Stimulated activated CD4-positive, alpha-beta T cell treated with anti-CD3 and anti-CD28 coated beads, Interleukin-4, amount 100 ng/mL, for 24 hours (primary cell): ENCODE measurements around the gene PRR5.
"Not testable (repeated sequence)": the region's sequence is repeated elsewhere in the genome, so short reads cannot be mapped to it uniquely, and the experiment has no call there.

Experiments
- DNase-seq: peaks from one replicate; pipeline ENCODE4 v3.0.0-alpha.2; 2020

PRR5 gene

DNA sequence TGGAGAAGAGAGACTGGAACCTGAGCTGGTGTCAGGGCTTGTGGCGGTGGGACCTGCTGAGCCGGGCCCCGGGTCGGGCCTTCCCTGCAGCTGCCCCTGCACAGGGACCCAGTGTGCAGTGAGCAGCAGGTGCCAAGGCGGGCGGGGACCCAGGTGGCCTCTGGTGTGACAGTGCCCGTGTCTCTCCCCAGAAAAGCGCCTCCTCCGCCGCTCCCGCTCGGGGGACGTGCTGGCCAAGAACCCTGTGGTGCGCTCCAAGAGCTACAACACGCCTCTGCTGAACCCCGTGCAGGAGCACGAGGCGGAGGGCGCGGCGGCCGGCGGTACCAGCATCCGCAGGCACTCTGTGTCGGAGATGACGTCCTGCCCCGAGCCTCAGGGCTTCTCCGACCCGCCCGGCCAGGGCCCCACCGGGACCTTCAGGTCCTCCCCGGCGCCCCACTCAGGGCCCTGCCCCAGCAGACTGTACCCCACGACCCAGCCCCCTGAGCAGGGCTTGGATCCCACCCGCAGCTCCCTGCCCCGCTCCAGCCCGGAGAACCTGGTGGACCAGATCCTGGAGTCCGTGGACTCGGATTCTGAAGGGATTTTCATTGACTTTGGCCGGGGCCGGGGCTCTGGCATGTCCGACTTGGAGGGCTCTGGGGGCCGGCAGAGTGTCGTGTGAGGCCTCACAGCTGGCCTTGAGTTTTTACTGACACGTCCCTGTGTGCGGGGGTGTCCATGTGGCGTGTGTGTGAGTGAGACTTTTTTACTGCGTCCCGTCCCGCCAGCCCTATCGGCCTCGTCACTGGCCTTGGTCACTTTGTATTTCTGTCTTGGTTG is 34.8 kb downstream of the PRR5 start:
- DNase-seq = no peak

DNA sequence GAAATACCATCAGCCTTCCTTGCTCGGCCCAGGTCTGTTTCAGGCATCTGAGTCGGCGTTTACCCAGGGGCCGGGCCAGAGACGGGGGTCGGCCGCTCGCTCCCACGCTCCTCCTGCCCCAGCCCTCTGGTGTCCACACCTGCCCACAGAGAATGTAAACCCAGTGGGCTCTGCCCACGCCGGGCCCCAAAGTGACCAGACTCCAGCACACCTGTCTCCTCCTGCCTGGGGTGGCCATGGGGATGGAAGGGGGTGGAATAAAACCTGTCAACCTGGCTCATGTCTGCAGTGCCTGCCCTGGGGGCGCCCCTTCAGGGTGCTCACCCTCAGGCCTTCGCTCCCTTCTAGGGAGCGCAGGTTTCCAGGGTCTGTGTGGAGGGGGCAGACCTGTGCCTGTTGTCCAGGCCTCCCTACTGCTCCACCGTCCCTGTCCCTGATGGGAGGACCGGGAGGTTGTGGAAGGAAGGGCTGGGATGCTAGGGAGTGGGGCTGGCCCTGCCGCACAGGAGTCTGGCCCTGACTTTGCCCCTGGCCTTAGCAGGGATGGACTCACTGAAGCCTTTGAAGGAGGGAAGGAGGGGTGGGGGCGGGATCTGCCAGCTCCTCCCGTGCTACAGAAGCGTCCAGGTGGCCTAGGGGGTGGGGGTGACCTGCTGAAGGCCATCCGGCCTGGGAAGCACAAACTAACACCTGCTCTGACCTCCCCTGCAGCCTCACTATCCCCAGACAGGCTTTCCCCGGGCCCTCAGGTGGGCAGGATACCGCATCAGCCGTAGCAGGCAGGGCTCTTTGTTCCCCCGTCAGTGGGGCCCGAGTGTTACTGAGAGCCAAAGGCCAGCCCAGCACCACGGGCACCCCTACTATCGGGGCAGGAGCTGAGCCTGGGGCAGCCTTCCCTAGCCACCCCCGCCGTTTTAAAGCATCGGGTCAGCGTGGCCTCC is 35.7 kb downstream of the PRR5 start:
- no peak for DNase-seq

DNA sequence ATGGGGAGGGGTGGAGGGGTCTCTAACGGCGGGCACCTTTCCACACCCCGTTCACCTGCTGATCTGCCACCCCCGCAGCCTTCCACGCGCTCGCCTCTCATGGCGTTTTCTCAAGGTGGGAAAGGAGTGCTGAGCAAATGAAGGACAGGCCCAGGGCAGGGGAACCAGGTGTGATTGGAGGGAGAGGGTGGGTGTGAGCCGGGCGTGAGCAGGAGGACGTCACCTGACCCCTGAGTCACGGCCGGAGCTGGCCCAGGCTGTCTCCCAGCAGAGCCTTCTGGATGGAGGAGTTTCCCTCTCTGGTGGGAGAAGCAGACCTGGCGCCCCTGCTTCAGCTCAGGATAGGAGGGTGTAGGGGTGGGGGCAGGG is 36.3 kb downstream of the PRR5 start:
- DNase-seq = no peak

DNA sequence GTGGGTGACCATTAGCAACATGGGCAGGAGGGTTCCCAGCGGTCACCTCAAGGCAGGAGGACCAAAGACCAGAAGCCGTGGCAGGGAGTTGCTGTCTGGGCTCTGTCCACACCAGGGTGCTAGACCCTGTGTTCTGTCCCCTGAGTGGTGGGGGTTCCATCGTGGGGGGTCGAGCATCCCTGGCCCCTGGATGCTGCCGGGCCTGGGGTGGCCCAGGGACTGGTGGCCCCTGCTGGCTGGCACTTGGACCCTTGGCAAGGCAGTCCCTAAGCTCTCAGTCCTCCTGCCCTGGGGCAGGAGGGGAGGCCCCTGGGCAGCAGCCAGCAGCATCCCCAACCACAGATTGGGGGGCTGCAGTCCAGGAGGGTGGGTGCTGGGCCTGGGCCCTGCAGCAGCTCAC is 37.0 kb downstream of the PRR5 start:
- DNase-seq = no peak

DNA sequence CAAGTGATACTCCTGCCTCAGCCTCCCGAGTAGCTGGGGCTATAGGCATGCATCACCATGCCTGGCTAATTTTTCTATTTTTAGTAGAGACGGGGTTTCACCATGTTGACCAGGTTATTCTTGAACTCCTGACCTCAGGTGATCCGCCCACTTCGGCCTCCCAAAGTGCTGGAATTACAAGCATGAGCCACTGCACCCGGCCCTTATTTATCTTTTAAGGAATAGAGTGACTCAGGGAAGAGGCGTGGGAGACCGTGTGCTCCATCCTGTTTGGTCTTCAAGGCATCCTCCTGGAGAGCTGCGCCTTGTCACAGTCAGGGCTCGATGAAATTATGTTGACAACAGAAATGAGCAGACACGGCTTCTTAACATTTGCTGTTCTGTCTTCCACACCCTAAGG is 37.7 kb downstream of the PRR5 start:
- not testable (repeated sequence) for DNase-seq

DNA sequence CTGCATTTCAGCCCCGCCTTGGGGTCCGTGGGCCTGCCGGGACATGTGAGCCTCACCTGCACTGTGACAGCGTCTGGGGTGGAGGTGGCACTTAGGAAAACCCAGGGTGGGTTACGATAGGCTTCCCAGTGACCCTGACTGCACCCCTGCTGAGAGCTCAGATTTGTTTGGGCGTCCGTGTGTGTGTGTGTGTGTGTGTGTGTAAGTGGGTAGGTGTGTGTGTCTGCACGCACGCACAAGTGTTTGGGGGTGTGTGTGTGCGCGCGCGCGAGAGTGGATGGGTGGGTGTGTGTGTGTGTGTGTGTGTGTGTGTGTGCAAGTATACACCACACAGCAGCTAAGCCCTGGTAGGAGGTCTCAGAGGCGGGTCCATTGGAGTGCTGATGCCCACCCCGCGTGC is 38.3 kb downstream of the PRR5 start:
- DNase-seq = no peak

DNA sequence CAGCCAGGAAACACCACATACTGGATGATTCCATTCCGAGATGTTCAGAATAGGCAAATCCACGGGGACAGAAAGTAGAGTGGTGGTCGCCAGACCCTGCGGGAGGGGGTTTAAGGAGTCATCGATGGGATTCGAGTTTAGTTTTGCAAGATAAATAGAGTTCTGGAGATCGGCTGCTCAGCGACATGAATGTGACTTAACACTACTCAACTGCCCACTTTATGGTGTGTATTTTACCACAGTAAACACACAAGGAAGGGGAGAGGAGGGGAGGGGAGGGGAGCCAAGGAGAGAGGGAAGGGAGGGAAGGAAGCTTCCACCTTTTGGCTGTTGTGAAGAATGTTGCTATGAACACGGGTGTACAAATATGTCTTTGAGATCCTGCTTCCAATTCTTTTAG is 39.9 kb downstream of the PRR5 start:
- DNase-seq = no peak

DNA sequence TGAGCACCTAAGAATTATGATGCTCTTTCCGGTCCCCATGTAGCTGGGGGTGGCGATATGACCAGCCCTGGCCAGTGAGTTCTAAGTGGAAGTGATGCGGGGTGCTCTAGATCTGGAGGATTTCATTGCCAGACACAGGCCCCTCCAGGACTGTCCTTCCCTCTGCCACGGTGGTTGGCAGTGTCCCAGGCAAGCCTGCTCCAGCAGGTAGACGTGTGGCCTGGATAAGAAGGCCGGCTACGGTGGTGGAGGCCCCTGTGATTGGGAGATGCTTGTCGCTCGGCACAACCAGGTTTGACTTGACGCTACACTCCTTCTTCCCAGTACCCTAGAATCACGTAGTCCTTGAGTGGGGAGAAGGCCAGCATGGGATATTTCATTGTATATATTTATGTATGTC is 41.2 kb downstream of the PRR5 start:
- DNase-seq = no peak

DNA sequence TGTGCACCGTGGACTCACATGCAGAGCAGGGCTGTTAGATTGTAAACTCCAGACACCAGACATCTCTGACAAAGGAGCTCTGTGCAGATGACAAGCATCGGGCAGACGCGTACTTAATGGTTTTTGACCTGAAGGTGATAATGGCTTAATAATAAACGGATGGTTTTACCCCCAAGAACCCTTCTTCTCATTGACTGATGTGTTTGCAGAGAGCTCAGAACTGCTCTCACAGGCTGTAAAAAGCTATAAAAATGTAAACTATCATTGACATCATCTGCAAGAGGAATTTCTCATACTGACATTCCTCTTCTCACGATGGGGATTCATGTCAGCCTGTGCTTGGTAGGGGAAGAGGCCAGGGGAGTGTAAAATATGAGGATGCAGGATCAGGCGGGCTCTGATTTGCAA is 41.8 kb downstream of the PRR5 start:
- DNase-seq = no peak

DNA sequence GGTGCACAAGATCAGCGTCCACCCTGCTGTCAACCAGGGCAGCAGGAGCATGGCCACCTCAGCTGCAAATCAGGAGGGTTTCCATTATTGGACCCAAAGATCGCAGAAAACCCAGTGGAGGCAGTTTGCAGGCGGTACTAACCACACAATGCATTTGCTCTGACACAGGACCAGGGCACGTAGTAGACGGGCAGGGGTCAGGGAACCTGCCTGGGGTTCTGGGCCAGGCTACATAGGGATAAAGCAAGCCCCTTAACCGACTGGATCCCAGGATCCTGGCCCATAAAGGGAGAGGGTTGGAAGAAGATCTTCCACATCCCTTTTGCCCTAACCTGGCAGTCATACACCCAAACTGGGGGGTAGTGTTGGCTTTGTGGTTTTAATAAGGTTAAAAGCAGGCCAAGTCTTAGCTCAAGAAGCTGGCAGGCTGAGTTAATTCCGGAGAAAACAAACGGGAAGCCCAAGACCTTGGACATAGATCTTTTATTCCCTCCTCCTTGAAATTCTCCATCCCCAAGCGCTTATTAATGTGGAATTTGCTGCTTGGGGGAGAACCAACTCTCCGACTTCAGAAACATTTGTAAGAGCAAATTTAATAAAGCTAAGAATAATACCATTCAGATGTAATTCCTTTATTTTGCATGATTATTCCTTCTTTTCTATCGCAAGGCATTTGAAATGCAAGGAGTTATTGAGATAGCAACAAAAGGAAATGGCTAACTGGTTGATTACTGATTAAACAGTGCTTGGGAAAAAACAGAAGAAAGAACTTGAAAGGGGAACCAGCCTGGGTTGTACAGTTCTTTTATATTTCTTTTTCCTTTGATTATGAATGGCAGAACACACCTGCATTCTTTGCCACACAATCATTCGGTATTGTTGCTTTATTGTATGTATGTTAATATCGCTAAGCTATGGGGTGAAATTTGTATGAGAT is 44.1 kb downstream of the PRR5 start:
- no peak for DNase-seq

DNA sequence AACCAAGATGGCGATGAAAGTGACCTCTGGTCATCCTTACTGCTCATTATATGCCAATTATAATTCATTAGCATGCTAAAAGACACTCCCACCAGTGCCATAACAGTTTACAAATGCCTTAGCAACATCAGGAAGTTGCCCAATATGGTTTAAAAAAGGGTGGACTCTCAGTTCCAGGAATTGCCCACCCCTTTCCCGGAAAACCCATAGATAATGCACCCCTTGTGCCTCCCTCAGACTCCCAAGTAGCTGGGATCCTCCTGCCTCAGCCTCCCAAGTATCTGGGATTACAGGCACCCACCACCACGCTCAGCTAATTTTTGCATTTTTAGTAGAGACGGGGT is 45.8 kb downstream of the PRR5 start:
- not testable (repeated sequence) for DNase-seq

DNA sequence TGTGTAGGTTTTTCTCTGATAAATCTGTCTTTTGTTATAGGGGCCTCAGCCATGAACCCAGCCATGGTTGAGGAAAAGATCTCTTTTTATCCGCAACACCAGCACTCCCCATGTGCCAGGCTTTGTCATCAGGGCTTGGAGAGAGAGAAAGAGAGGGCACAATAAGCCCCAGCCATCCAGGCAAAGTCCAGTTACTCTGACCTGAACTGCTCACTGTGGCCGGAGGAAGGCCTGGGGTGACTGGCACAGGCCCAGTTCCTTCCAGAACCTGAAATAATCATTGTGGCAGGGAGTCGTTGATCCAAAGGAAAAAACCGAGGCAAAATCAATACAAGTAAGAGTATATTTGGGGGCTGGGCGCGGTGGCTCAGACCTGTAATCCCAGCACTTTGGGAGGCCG is 46.5 kb downstream of the PRR5 start:
- no peak for DNase-seq

DNA sequence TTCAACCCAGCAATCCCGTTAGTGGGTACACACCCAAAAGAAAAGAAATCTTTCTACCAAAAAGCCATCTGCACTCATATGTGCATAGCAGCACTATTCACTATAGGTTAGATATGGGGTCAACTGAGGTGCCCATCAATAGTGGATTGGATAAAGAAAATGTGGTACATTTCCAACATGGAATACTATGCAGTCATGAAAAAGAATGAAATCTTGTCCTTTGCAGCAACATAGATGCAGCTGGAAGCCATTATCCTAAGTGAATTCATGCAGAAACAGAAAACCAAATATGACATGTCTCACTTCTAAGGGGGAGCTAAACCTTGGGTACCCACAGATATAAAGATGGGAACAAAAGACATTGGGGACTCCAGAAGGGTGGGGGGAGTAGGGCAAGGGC is 48.5 kb downstream of the PRR5 start:
- DNase-seq = no peak

DNA sequence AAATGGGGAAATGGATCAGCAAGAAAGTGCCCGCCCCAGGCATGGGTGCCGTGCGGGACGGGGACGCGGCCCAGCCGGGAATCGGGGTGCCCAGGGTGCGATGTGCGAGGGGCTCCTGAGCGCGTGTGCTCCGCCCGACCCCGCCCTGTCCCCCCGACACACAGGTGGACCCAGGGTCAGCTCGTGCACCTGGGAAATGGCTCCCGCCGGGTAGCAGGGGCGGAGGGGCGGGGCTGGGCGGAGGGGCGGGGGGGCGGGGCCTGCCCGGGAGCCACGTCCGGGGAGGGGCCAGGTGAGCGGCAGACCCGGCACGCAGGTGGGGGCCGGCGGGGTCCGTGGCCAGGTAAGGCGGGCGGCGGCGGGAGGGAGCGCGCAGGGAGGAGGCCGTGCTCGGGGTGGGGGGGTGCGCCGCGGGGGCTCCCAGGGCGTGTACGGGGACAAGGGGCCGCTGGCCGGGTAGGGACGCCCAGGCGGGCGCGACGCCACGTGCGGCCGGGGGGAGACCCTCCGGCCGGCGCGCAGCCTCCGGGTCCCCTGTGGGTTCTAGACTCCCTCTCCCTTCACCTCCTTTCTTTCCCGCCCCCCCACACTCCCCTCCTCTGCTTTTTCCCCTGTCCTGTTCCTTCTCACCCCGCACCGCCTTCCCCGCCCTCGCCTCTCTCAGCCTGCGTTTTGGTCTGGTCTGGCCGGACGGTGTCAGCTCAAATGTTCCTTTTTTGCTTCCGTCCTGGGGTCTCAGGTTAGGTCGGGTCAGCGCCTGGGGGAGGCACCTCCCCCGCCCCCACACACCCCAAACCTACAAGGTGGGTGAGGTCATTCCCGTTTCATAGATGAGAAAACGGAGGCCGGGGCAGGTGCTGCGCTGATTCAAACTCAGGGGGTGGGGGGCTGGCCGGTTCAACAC is 50.5 kb downstream of the PRR5 start, which contains the start of gene ARHGAP8:
Gene ARHGAP8 (plus strand): TSS at position 291 of the 904 bp plus-strand sequence. CDS start 33,953 bp downstream, outside the sequence.
- no peak for DNase-seq

DNA sequence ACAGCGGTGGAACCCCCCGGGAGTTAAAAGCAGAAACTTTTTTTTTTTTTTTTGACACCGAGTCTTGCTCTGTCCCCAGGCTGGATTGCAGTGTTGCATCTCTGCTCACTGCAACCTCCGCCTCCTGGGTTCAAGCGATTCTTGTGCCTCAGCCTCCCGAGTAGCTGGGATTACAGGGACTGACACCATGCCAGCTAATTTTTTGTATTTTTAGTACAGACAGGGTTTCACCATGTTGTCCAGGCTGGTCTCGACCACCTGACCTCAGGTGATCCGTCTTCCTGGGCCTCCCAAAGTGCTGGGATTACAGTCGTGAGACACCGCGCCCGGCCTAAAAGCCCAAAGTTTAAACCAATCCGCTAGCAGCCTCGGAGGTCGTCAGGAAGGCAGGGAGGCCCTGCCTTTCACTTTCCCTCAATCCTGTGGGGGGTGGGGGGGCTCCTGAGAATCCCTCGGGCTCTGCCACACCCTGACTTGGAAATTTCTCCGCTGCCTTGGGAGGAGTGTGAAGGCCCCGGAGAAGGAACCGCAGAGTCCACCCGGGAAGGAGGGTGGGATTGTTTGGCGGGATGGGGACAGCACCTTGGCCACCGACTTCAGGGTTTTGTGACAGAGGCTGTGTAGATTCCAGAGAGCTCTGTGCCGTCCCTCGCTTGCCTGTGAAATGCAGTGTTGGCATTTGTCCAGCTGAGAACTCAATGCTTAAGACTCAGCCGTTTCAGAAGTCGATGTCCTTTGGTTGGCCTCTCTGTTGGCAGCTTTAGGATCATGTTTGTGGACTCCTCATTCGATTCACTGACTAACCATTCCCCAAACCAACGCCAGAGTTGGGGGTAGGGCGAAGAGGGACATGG is 51.4 kb downstream of the PRR5 start:
- no peak for DNase-seq

DNA sequence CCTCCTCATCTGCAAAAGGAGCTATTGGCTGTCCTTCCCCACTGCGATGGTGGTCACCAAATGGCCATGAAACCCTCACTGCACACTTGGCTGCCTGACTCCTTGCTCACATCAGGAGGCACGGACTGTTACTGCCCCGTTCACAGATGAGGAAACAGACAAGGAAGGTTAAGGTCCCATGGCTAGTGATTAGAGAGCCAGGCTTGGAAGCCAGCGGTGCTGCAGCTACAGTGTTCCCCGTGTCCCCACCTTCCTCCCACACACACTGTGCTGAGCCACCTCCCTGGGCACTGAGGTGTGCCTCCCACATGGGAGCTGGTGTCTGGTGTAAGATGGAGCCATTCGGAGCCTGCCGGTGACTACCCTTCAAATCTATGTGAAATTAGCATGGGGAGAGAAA is 53.0 kb downstream of the PRR5 start:
- no peak for DNase-seq

DNA sequence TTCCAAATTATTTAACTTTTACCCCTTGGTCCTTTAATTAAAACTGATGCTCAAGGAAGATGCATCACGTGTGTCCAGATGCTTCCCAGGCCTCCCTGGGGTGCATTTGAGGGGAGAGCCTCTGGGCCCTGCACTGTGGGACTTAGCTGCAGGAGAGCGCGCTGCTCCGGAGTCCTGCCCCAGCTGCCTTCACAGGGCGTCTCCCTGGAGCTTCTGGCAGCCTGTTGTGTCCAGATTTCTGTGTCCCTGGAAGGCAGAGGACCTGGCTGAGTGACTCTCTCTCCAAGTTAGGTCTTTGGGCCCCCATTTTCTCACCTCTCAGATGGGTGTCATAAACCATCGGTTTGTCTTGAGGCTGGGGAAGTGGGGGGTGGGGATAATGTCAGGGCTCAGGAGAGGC is 53.4 kb downstream of the PRR5 start:
- no peak for DNase-seq

DNA sequence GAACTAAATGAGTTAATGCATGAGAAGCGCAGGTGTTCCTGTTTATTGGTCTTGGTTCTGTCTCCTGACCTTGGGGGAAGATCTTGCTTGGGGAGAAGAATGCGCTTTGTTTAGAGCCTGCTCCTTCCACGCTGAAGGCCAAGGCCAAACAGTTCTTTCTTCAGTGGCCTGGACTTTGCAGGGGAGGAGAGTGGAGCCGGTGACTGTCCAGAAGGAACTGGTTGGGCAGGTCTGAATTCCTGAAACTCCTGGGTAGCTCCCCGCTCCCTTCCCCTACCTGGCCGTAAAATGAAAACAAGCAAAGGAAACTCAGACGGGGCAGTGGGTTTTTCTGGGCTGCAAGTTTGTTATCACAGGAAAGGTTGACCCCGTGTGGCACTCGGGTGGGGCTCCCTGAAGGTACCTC is 54.0 kb downstream of the PRR5 start:
- DNase-seq = no peak

DNA sequence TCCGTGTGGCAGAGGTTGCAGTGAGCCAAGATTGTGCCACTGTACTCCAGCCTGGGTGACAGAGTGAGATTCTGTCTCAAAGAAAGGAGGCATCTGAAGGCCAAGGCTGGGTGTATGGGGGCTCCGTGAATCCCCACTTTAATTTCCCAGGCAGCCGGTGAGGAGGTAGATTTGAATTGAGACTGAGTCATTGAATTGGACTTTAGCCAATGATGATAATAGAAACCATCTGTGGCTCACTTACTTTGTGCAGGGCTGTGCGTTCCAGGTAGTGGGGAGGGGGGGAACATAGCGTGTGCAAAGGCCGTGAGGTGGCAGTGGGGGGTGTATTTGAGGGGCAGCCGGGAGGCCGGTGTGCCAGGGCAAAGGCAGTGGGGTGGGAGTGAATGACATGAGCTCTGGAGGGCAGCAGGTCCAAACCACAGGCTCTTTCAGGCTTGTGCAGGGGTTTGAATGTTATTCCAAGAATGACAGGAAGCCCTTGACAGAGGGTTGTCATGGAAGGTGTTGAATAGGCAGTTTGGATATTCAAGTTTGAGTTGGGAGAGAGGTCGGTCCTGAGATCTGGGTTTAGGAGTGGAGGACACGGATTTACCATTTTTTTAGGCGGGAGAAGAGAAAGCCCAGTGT is 56.5 kb downstream of the PRR5 start:
- no peak for DNase-seq

DNA sequence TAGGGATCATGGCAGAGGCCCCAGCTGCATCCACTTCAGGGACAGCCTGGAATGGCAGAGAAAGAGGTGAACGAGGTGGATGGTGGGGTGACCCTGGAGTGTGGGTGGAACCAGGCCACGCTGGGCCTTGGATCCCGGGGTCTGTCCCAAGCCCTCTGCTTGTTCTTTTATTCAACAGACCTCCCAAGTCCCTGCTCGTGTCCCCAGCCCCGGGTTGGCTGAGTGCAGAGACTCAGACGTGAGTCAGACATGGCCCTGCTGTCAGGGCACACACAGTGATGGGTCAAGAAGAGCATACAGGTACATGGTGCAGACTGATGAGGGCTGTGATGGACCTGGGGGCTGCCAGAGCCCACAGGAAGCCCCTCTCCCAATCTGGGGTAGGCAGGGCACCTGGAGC is 57.0 kb downstream of the PRR5 start:
- no peak for DNase-seq
